Endothelial cell of umbilical vein (primary cell): Measurements from ENCODE around the gene HMGCS2.

Source experiments
- EZH2 ChIP-seq: IDR thresholded peaks from 2 replicates; pipeline ENCODE4 v1.6.1; 2012; ENCODE audit warnings: borderline replicate concordance, low read depth, mild to moderate bottlenecking, moderate library complexity, low read length, inconsistent platforms; ENCODE audit not compliant: severe bottlenecking
- FOS ChIP-seq: IDR thresholded peaks from 2 replicates; pipeline ENCODE4 v1.6.1; 2011; ENCODE audit warnings: mild to moderate bottlenecking, low read length, moderate library complexity, borderline replicate concordance; ENCODE audit not compliant: insufficient read depth
- GATA2 ChIP-seq: IDR thresholded peaks from 2 replicates; pipeline ENCODE4 v1.7.0; 2011; ENCODE audit warnings: low read depth, mild to moderate bottlenecking, moderate library complexity, mixed read lengths, low read length; ENCODE audit not compliant: insufficient read length, insufficient read depth
- JUN ChIP-seq: IDR thresholded peaks from 2 replicates; pipeline ENCODE4 v1.6.1; 2011; ENCODE audit warnings: borderline replicate concordance, low read depth; ENCODE audit not compliant: insufficient read length, insufficient read depth
- MAX ChIP-seq: IDR thresholded peaks from 2 replicates; pipeline ENCODE4 v1.6.1; 2011; ENCODE audit not compliant: insufficient read depth, insufficient read length
- MYC ChIP-seq: IDR thresholded peaks from one replicate; pipeline ENCODE4 v1.6.1; 2011; ENCODE audit warnings: mild to moderate bottlenecking, low read depth, low read length
- POLR2A ChIP-seq: IDR thresholded peaks from 2 replicates; pipeline ENCODE4 v1.6.1; 2012; ENCODE audit warnings: low read depth, mild to moderate bottlenecking, control low read depth, low read length
- POLR2AphosphoS5 ChIP-seq: IDR thresholded peaks from 2 replicates; pipeline ENCODE4 v1.6.1; 2012; ENCODE audit warnings: low read depth, mild to moderate bottlenecking, control low read depth, low read length, moderate library complexity; ENCODE audit not compliant: insufficient read depth
- TF ChIP-seq, protein P1 (sequence below), 2 donors: IDR thresholded peaks; 1 replicate in 1 of 2; 2 replicates in 1 of 2; pipeline ENCODE4 v1.5.1; 2011; ENCODE audit warnings: low read length in 2 of 2, mild to moderate bottlenecking in 2 of 2, moderate library complexity in 2 of 2, control low read depth in 1 of 2, inconsistent platforms in 1 of 2, low read depth in 1 of 2; ENCODE audit not compliant: insufficient read depth in 1 of 2; ENCODE audit errors: extremely low read depth in 1 of 2

GRCh38 chr1:119718409-119718808 lies 50.3 kb downstream of the HMGCS2 start:
- TF ChIP-seq, protein P1, sequence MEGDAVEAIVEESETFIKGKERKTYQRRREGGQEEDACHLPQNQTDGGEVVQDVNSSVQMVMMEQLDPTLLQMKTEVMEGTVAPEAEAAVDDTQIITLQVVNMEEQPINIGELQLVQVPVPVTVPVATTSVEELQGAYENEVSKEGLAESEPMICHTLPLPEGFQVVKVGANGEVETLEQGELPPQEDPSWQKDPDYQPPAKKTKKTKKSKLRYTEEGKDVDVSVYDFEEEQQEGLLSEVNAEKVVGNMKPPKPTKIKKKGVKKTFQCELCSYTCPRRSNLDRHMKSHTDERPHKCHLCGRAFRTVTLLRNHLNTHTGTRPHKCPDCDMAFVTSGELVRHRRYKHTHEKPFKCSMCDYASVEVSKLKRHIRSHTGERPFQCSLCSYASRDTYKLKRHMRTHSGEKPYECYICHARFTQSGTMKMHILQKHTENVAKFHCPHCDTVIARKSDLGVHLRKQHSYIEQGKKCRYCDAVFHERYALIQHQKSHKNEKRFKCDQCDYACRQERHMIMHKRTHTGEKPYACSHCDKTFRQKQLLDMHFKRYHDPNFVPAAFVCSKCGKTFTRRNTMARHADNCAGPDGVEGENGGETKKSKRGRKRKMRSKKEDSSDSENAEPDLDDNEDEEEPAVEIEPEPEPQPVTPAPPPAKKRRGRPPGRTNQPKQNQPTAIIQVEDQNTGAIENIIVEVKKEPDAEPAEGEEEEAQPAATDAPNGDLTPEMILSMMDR (IDR thresholded peaks at IDR 0.05; ENCODE audit: extremely low read depth in 1 of 2, insufficient read depth in 1 of 2, low read depth in 1 of 2, low read length in 2 of 2): no peak
- TF ChIP-seq MYC: no peak
- no peak for TF ChIP-seq POLR2AphosphoS5
- TF ChIP-seq POLR2A: no peak
- TF ChIP-seq MAX: no peak
- TF ChIP-seq EZH2: no peak
- TF ChIP-seq JUN: no peak
- no peak for TF ChIP-seq FOS
- TF ChIP-seq GATA2: no peak
